K562 (cell line): ENCODE results near the gene ANKH. TPM values are rescaled to one million over a fixed set of nuclear protein-coding genes. Genes with fewer than 3 reads are reported as not detected.

Source experiments
- ARHGAP35 ChIP-seq: fragments of 450-650 bp; IDR thresholded peaks from 2 replicates; pipeline ENCODE4 v1.6.1; 2018; ENCODE audit not compliant: partially characterized antibody
- BRD9 ChIP-seq: fragments of 450-650 bp; IDR thresholded peaks from 2 replicates; pipeline ENCODE4 v1.6.1; 2018; ENCODE audit warnings: low read depth; ENCODE audit not compliant: partially characterized antibody
- CEBPB ChIP-seq: fragments of 450-650 bp; IDR thresholded peaks from 2 replicates; pipeline ENCODE4 v1.6.1; 2016; ENCODE audit warnings: missing genetic modification characterization, missing compliant biosample characterization
- MEF2A ChIP-seq: IDR thresholded peaks from 2 replicates; pipeline ENCODE4 v1.6.1; 2011; ENCODE audit warnings: low read depth, mild to moderate bottlenecking, low read length, moderate library complexity; ENCODE audit not compliant: control insufficient read depth
- NFIC ChIP-seq: fragments of 450-650 bp; IDR thresholded peaks from 2 replicates; pipeline ENCODE4 v1.6.1; 2017; ENCODE audit warnings: mild to moderate bottlenecking, inconsistent platforms
- TEAD1 ChIP-seq, 2 experiments: fragments of 450-650 bp in 1 of 2; sonication (generic) in 1 of 2; formaldehyde crosslinking; IDR thresholded peaks; 2 replicates each; pipeline versions ENCODE4 v1.4.0 to v1.8.0; 2020 to 2022; ENCODE audit warnings: mild to moderate bottlenecking in 2 of 2, missing genetic modification reagents in 1 of 2
- ZNF407 ChIP-seq: fragments of 450-650 bp; IDR thresholded peaks from 2 replicates; pipeline ENCODE4 v1.6.1; 2016; ENCODE audit warnings: low read depth
- polyA plus RNA-seq, 8 experiments: library from polyadenylated mRNA; depleted of rRNA in 4 of 8; stranded (reverse) in 5 of 8; unstranded in 3 of 8; fragments of >200 nt; fragmentation: Nextera tagmentation in 2 of 8; fragmentation: Illumina TruSeq in 1 of 8; extraction: Ambion mirVana in 2 of 8; extraction: Trizol in 1 of 8; gene quantifications; 2 replicates each; pipeline versions ENCODE4 v1.2.1 to v1.2.3, GENCODE V29; 2011 to 2014; ENCODE audit warnings: inconsistent platforms in 1 of 8, missing spikeins in 1 of 8
- total RNA-seq, 7 experiments: library from RNA; depleted of rRNA in 6 of 7; stranded (reverse); fragments of >200 nt in 6 of 7; fragmentation: Illumina TruSeq in 2 of 7; extraction: Trizol in 2 of 7; gene quantifications; 2 replicates each; pipeline versions ENCODE4 v1.2.1 to v1.2.3, GENCODE V29; 2011 to 2021; ENCODE audit warnings: low replicate concordance in 1 of 7

The ANKH gene
- total and polyA plus RNA-seq, 9 of the 15 experiments (the other 6 are each of a cell fraction or from before 2014, with no cell fraction given) = 0.79 to 12.2 (median 4.5) TPM

GRCh38 chr5:14684757-14685156 lies 186.8 kb downstream of the ANKH start (continued):
- no peak for TF ChIP-seq ARHGAP35
- TF ChIP-seq BRD9 = no peak
- no peak for TF ChIP-seq NFIC
- no peak for TF ChIP-seq TEAD1 (CRISPR knock-in tag; IDR thresholded peaks at IDR 0.05)
- TF ChIP-seq MEF2A = no peak
- no peak for TF ChIP-seq CEBPB (tag)
- no peak for TF ChIP-seq ZNF407
